Effector memory CD4-positive, alpha-beta T cell (primary cell): ENCODE data around the gene AKAP17A.
"Not testable (repeated sequence)": the region's sequence is repeated elsewhere in the genome, so short reads cannot be mapped to it uniquely, and the experiment has no call there.

ENCODE experiments used
- DNase-seq, 3 donors: peaks; one replicate each; pipeline ENCODE4 v3.0.0-alpha.2; 2020
- H3K27ac ChIP-seq: 2 replicates; pipeline ENCODE4 v1.7.0; 2013; ENCODE audit warnings: mild to moderate bottlenecking, low read length, moderate library complexity; ENCODE audit not compliant: insufficient read depth, poor library complexity, severe bottlenecking
- H3K27me3 ChIP-seq: replicated peaks from 2 replicates; pipeline ENCODE4 v1.7.0; 2013; ENCODE audit warnings: mild to moderate bottlenecking, low read length; ENCODE audit not compliant: insufficient read depth, control insufficient read depth, poor library complexity, severe bottlenecking
- H3K36me3 ChIP-seq: 2 replicates; pipeline ENCODE4 v1.7.0; 2013; ENCODE audit warnings: mild to moderate bottlenecking, low read length, moderate library complexity; ENCODE audit not compliant: control insufficient read depth, insufficient read depth
- H3K4me1 ChIP-seq: 2 replicates; pipeline ENCODE4 v1.7.0; 2013; ENCODE audit warnings: low read length, mild to moderate bottlenecking; ENCODE audit not compliant: control insufficient read depth, insufficient read depth, poor library complexity, severe bottlenecking
- H3K4me3 ChIP-seq: 2 replicates; pipeline ENCODE4 v1.7.0; 2013; ENCODE audit warnings: low read length, low read depth, mild to moderate bottlenecking; ENCODE audit not compliant: insufficient read depth, poor library complexity, severe bottlenecking
- H3K9me3 ChIP-seq: 2 replicates; pipeline ENCODE4 v1.7.0; 2013; ENCODE audit warnings: mild to moderate bottlenecking, low read length, moderate library complexity; ENCODE audit not compliant: control insufficient read depth

The AKAP17A gene

GRCh38 chrX:1558761-1559468, 32.5 kb upstream of the AKAP17A start:
- no peak overlapping the region for H3K4me3 ChIP-seq
- DNase-seq = no peak
- H3K9me3 ChIP-seq = peaks cover 5% of the 10 kb centered on the region
- H3K27me3 ChIP-seq = no peaks in the 10 kb centered on the region
- no peak overlapping the region for H3K27ac ChIP-seq
- H3K36me3 ChIP-seq = no peaks in the 10 kb centered on the region
- peaks cover 24% of the 10 kb centered on the region for H3K4me1 ChIP-seq

GRCh38 chrX:1561164-1561563, 30.2 kb upstream of the AKAP17A start:
- no peak for DNase-seq
- H3K9me3 ChIP-seq = no peaks in the 10 kb centered on the region
- H3K4me3 ChIP-seq = no peak overlapping the region
- peaks cover 12% of the 10 kb centered on the region for H3K4me1 ChIP-seq
- no peak overlapping the region for H3K27ac ChIP-seq
- no peaks in the 10 kb centered on the region for H3K27me3 ChIP-seq
- no peaks in the 10 kb centered on the region for H3K36me3 ChIP-seq

GRCh38 chrX:1564077-1564476, 27.3 kb upstream of the AKAP17A start:
- H3K27me3 ChIP-seq, H3K36me3 ChIP-seq, H3K27ac ChIP-seq, H3K9me3 ChIP-seq, DNase-seq, H3K4me3 ChIP-seq: not testable (repeated sequence)
- peaks cover 12% of the 10 kb centered on the region for H3K4me1 ChIP-seq

GRCh38 chrX:1564750-1565683, 26.4 kb upstream of the AKAP17A start:
- no peak for DNase-seq

GRCh38 chrX:1574181-1574580, 17.2 kb upstream of the AKAP17A start:
- H3K4me1 ChIP-seq = peaks cover 56% of the 10 kb centered on the region
- not testable (repeated sequence) for H3K27ac ChIP-seq, H3K27me3 ChIP-seq, DNase-seq, H3K4me3 ChIP-seq, H3K36me3 ChIP-seq, H3K9me3 ChIP-seq

More at GRCh38 chrX:1564750-1565683, 26.4 kb upstream of the AKAP17A start:
- no peaks in the 10 kb centered on the region for H3K9me3 ChIP-seq
- no peak overlapping the region for H3K4me3 ChIP-seq
- H3K4me1 ChIP-seq = peaks cover 12% of the 10 kb centered on the region
- H3K27ac ChIP-seq = peak overlapping the region; percentile 11
- H3K27me3 ChIP-seq = no peaks in the 10 kb centered on the region
- no peaks in the 10 kb centered on the region for H3K36me3 ChIP-seq

- peaks cover 54% of the 10 kb centered on the region for H3K4me1 ChIP-seq
- H3K36me3 ChIP-seq = no peaks in the 10 kb centered on the region
- peak overlapping the region; percentile 56 for H3K27ac ChIP-seq
- H3K4me3 ChIP-seq = peak overlapping the region; percentile 8
- no peak for DNase-seq
- H3K27me3 ChIP-seq = no peaks in the 10 kb centered on the region
- H3K9me3 ChIP-seq = no peaks in the 10 kb centered on the region
Observed at GRCh38 chrX:1576201-1576992, 15.0 kb upstream of the AKAP17A start.

GRCh38 chrX:1577845-1578244, 13.6 kb upstream of the AKAP17A start:
- no peaks in the 10 kb centered on the region for H3K27me3 ChIP-seq
- no peak for DNase-seq
- peak overlapping the region; percentile 29 for H3K27ac ChIP-seq
- peaks cover 53% of the 10 kb centered on the region for H3K4me1 ChIP-seq
- H3K4me3 ChIP-seq = no peak overlapping the region
- no peaks in the 10 kb centered on the region for H3K9me3 ChIP-seq
- H3K36me3 ChIP-seq = no peaks in the 10 kb centered on the region

- no peak overlapping the region for H3K4me3 ChIP-seq
- H3K27ac ChIP-seq = no peak overlapping the region
- no peaks in the 10 kb centered on the region for H3K36me3 ChIP-seq
- H3K27me3 ChIP-seq = no peaks in the 10 kb centered on the region
- no peak for DNase-seq
- no peaks in the 10 kb centered on the region for H3K9me3 ChIP-seq
- peaks cover 57% of the 10 kb centered on the region for H3K4me1 ChIP-seq
Observed at GRCh38 chrX:1578511-1579173, 12.8 kb upstream of the AKAP17A start.

- peak; percentile 41 to 69 (median 45) for DNase-seq
- Histone ChIP-seq H3K27ac (no peak overlapping the region), H3K4me1 (peaks cover 45% of the 10 kb centered on the region), H3K4me3 (no peak overlapping the region), H3K9me3 (no peaks in the 10 kb centered on the region), H3K27me3 (no peaks in the 10 kb centered on the region), H3K36me3 (no peaks in the 10 kb centered on the region)
Observed at GRCh38 chrX:1581132-1581531, 10.3 kb upstream of the AKAP17A start.
